Nephron progenitor cell (in vitro differentiated cells): ENCODE data around the gene RABGAP1.

Experiments used
- DNase-seq: peaks from one replicate; pipeline ENCODE4 v3.0.0; 2021
- H3K27ac Mint-ChIP-seq: 2 replicates; pipeline ENCODE4 v1.8.0; 2021; ENCODE audit warnings: mild to moderate bottlenecking, moderate library complexity, mixed read lengths
- H3K27me3 Mint-ChIP-seq: 2 replicates; pipeline ENCODE4 v1.8.0; 2021; ENCODE audit warnings: mild to moderate bottlenecking, low read depth, mixed read lengths; ENCODE audit not compliant: poor library complexity
- H3K36me3 Mint-ChIP-seq: 2 replicates; pipeline ENCODE4 v1.8.0; 2021; ENCODE audit warnings: low read depth, mixed read lengths
- H3K4me1 Mint-ChIP-seq: 2 replicates; pipeline ENCODE4 v1.8.0; 2021; ENCODE audit warnings: mixed read lengths
- H3K4me3 Mint-ChIP-seq: 2 replicates; pipeline ENCODE4 v1.8.0; 2021; ENCODE audit warnings: mild to moderate bottlenecking, moderate library complexity, mixed read lengths
- H3K9me3 Mint-ChIP-seq: 2 replicates; pipeline ENCODE4 v1.8.0; 2021; ENCODE audit warnings: mild to moderate bottlenecking, moderate library complexity, mixed read lengths
- TF ChIP-seq, protein P1 (sequence below): fragments of 200-600 bp; sonication (generic); IDR thresholded peaks from 2 replicates; pipeline ENCODE4 v1.5.0; 2021; ENCODE audit warnings: antibody characterized with exemption

Gene RABGAP1

DNA sequence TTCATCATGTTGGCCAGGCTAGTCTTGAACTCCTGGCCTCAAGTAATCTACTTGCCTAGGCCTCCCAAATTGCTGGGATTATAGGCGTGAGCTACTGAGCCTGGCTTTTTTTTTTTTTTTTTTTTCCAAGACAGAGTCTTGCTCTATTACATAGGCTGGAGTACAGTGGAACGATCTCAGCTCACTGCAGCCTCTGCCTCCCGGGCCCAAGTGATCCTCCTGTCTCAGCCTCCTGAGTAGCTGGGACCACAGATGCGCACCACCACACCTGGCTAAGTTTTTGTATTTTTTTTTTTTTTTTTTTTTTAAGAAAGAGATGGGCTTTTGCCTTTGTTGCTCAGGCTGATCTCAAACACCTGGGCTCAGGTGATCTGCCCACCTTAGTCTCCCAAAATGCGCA, 66.4 kb downstream of the RABGAP1 start:
- no peaks in the 10 kb centered on the region for H3K9me3 Mint-ChIP-seq
- no peak for DNase-seq
- no peaks in the 10 kb centered on the region for H3K4me1 Mint-ChIP-seq
- no peaks in the 10 kb centered on the region for H3K27me3 Mint-ChIP-seq
- peaks cover 35% of the 10 kb centered on the region for H3K36me3 Mint-ChIP-seq
- H3K27ac Mint-ChIP-seq, result no peak overlapping the region
- TF ChIP-seq, protein P1, sequence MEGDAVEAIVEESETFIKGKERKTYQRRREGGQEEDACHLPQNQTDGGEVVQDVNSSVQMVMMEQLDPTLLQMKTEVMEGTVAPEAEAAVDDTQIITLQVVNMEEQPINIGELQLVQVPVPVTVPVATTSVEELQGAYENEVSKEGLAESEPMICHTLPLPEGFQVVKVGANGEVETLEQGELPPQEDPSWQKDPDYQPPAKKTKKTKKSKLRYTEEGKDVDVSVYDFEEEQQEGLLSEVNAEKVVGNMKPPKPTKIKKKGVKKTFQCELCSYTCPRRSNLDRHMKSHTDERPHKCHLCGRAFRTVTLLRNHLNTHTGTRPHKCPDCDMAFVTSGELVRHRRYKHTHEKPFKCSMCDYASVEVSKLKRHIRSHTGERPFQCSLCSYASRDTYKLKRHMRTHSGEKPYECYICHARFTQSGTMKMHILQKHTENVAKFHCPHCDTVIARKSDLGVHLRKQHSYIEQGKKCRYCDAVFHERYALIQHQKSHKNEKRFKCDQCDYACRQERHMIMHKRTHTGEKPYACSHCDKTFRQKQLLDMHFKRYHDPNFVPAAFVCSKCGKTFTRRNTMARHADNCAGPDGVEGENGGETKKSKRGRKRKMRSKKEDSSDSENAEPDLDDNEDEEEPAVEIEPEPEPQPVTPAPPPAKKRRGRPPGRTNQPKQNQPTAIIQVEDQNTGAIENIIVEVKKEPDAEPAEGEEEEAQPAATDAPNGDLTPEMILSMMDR, result no peak
- H3K4me3 Mint-ChIP-seq, result no peak overlapping the region

DNA sequence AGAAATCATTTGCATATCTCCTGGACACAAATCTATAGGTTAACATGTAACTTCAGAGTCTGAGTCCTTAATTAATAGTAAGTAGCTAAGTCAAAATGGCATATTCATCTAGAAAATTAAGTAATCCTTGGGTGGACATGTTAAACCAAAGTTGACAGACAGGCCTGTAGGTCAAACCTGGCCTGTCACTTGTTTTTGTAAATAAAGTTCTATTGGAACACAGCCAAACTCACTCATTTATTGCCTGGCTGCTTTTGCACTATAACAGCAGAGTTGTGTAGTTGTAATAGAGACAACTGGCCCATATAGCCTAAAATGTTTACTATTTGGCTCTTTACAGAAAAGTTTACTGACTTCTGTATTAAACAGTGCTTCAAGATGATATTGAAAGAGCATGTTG, 68.1 kb downstream of the RABGAP1 start:
- Mint-ChIP-seq H3K9me3 (no peaks in the 10 kb centered on the region), H3K36me3 (peaks cover 50% of the 10 kb centered on the region), H3K27ac (no peak overlapping the region), H3K27me3 (no peaks in the 10 kb centered on the region), H3K4me3 (no peak overlapping the region), H3K4me1 (no peaks in the 10 kb centered on the region)
- TF ChIP-seq, protein P1, result no peak
- DNase-seq, result no peak

DNA sequence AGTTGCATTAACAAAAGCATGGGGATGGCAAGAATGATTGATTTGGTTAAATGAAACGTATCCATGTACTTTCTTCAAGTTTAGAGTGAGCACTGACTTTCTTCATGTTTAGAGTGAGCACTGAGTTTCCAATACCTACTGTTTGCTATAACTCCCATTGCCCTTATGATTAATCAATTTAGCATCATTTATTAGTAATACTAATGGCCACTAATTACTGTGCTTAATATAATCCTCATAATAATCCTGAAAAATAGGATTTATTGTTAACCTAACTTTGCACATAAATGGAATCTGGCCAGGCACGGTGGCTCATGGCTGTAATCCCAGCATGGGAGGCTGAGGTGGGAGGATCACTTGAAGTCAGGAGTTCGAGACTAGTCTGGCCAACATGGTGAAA, 70.6 kb downstream of the RABGAP1 start:
- Mint-ChIP-seq H3K27ac (no peak overlapping the region), H3K4me1 (no peaks in the 10 kb centered on the region), H3K4me3 (no peak overlapping the region), H3K27me3 (no peaks in the 10 kb centered on the region), H3K36me3 (peaks cover 53% of the 10 kb centered on the region), H3K9me3 (no peaks in the 10 kb centered on the region)
- no peak for DNase-seq
- TF ChIP-seq, protein P1, result no peak

DNA sequence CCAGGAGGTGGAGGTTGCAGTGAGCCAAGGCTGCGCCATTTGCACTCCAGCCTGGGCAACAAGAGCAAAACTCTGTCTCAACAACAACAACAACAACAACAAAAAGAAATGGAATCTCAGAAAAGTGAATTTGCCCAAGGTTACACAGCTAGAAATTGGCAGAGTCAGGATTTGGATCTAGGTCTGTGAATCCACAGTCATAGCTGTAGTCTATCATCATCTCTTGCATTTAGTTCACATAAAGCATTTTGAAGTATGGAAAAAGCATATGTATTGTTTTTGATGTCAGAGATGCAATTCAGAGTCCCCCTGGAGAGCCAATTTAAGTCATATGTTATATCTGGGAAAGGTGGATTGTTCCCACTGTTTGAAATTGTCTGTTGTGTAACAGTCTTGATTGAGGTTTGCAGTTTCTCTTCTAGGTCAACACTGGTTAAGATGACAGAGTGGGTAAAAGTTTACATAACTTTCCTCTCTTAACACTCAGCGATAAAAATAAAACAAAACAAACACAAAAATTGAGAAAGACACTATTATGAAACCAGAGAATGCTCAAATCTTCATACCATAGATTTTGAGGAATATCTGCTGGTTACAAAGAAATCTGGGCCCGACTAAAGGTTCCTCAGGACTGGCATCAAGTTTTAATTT, 71.2 kb downstream of the RABGAP1 start:
- no peaks in the 10 kb centered on the region for H3K27me3 Mint-ChIP-seq
- no peak overlapping the region for H3K4me3 Mint-ChIP-seq
- DNase-seq, result no peak
- TF ChIP-seq, protein P1, result no peak
- no peaks in the 10 kb centered on the region for H3K9me3 Mint-ChIP-seq
- H3K27ac Mint-ChIP-seq, result no peak overlapping the region
- H3K36me3 Mint-ChIP-seq, result peaks cover 54% of the 10 kb centered on the region
- no peaks in the 10 kb centered on the region for H3K4me1 Mint-ChIP-seq

DNA sequence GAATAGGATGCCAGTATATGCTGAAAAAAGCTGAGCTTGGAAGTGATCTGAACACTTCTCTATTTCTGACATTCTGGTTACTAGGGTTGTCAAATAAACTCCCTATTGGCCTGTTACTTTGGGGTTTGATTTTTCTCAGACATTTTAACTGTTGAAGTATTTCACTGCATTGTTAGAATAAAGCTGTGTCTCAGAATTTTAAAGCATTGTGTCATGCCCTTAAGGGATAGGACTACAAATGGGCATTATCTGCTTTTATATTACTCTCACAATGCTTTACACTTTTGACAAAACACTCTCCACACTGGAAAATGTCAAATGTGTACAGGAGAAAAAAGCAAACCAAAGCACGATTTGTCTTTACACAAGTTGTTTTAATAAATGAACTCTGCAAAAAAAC, 75.8 kb downstream of the RABGAP1 start:
- Mint-ChIP-seq H3K4me1 (no peaks in the 10 kb centered on the region), H3K27ac (no peak overlapping the region), H3K27me3 (no peaks in the 10 kb centered on the region), H3K36me3 (peaks cover 68% of the 10 kb centered on the region), H3K9me3 (no peaks in the 10 kb centered on the region), H3K4me3 (no peak overlapping the region)
- DNase-seq, result no peak
- TF ChIP-seq, protein P1, result no peak

DNA sequence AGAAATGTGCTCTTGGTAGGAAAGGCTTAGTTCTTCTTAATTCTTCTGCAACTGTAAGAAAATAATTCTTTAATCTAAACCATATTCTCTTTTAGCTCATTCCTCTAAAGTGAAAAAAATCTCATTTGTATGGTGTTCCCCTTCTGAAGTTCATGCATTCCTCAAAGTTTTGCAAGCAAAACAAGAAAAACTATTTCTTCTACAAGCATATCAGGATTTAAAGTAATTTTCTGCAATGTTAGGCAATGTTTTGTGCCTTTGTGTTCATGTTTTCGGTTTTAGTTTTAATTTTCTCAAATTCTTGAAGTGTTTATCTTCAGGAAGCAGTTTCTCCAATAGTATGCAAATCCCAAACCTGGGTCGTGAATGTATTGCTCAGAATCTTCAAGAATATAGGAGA, 80.0 kb downstream of the RABGAP1 start:
- Mint-ChIP-seq H3K27ac (no peak overlapping the region), H3K4me1 (no peaks in the 10 kb centered on the region), H3K9me3 (no peaks in the 10 kb centered on the region), H3K27me3 (no peaks in the 10 kb centered on the region), H3K4me3 (no peak overlapping the region), H3K36me3 (peaks cover 55% of the 10 kb centered on the region)
- TF ChIP-seq, protein P1, result no peak
- DNase-seq, result no peak
